ENCODE data around the gene NTM.

GRCh38 chr11:131633921-131634715, 263.7 kb downstream of the NTM start:
- TF ChIP-seq CTCF (IDR thresholded peaks at IDR 0.05; ENCODE audit: low read depth, low read length, poor library complexity, severe bottlenecking) (no peak), EZH2phosphoT487 (IDR thresholded peaks at IDR 0.05; ENCODE audit: borderline replicate concordance, low read length) (no peak)
